Esophagus muscularis mucosa (tissue), 4 donors: ENCODE results near the gene RGS8. TPM values are rescaled to one million over a fixed set of nuclear protein-coding genes. Genes with fewer than 3 reads are reported as not detected.

Experiments used
- DNase-seq: peaks from one replicate; pipeline ENCODE4 v3.0.0-alpha.2; 2017; ENCODE audit errors: extremely low spot score
- H3K27ac ChIP-seq, 4 donors: fragments of 200-600 bp; sonication (generic); replicated peaks in 1 of 4; 1 replicate in 3 of 4; 2 replicates in 1 of 4; pipeline ENCODE4 v1.5.1; 2016 to 2019; ENCODE audit warnings: mild to moderate bottlenecking in 1 of 4
- H3K27me3 ChIP-seq, 4 donors: fragments of 200-600 bp; sonication (generic); one replicate each; pipeline versions ENCODE4 v1.5.1 to v1.6.0; 2016 to 2019
- H3K36me3 ChIP-seq, 4 donors: fragments of 200-600 bp; sonication (generic); one replicate each; pipeline ENCODE4 v1.5.1; 2016 to 2019
- H3K4me1 ChIP-seq, 4 donors: fragments of 200-600 bp; sonication (generic); one replicate each; pipeline ENCODE4 v1.5.1; 2016 to 2019
- H3K4me3 ChIP-seq, 4 donors: fragments of 200-600 bp; sonication (generic); 1 replicate in 2 of 4; 2 replicates in 2 of 4; pipeline ENCODE4 v1.5.1; 2016 to 2019; ENCODE audit warnings: mild to moderate bottlenecking in 4 of 4, moderate library complexity in 1 of 4
- H3K9me3 ChIP-seq, 4 donors: fragments of 200-600 bp; sonication (generic); 1 replicate in 3 of 4; 2 replicates in 1 of 4; pipeline ENCODE4 v1.5.1; 2016 to 2019
- EP300 ChIP-seq: sonication (generic); formaldehyde crosslinking; IDR thresholded peaks from one replicate; pipeline ENCODE4 v1.6.1; 2017; ENCODE audit warnings: antibody characterized with exemption
- POLR2A ChIP-seq: fragments of 450-650 bp; IDR thresholded peaks from one replicate; pipeline ENCODE4 v1.6.1; 2017; ENCODE audit warnings: antibody characterized with exemption, moderate library complexity, mild to moderate bottlenecking, low read depth
- WGBS: methylation state at CpG from one replicate; pipeline ENCODE4 v1.1.5; 2018; 5-methylcytosine and 5-hydroxymethylcytosine counted together
- intact Hi-C: fragments of 100-400 bp; cut with DNase I; formaldehyde crosslinking; loops from one replicate; pipeline ENCODE4 v1.15.1; 2023
- total RNA-seq, 4 donors: library from RNA; depleted of rRNA; stranded (reverse); fragments of >200 nt; gene quantifications; one replicate each; pipeline versions ENCODE4 v1.1.0 to v1.2.1, GENCODE V29; 2016
- TF ChIP-seq, protein P1 (sequence below), 3 experiments: fragments of 200-600 bp in 2 of 3; fragments of 450-650 bp in 1 of 3; sonication (generic) in 2 of 3; IDR thresholded peaks; one replicate each; pipeline ENCODE4 v1.5.1; 2017 to 2019; ENCODE audit warnings: antibody characterized with exemption in 3 of 3, mild to moderate bottlenecking in 2 of 3, moderate library complexity in 1 of 3

The RGS8 gene
- total RNA-seq, 4 donors from 2014 or later = 0.06 to 0.17 TPM; not detected in 2

DNA sequence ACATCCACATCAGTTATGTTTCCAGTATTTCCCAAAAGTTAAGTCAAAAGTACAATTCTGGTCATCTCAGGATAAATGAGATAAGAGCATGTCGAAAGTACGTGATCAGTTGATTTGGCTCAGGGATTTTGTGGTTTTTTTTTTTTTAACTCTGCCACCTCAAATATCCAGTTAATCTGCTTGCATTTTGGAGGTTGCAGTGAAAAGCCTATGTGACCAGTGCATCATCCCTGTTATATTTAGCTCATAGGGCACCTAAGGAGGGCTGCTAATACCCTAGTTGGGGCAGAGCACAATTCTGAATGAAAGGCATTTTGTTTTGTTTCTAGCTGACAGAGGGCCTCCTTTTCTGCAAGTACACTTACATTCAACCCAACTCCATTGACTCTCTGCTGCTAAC is 48.5 kb downstream of the RGS8 start:
- no peaks in the 10 kb centered on the region for H3K9me3 ChIP-seq
- intact Hi-C loops = no loop called here
- H3K27me3 ChIP-seq = peaks cover 0 to 8% (median 0%) of the 10 kb centered on the region in 4 donors
- H3K27ac ChIP-seq = no peak overlapping the region
- H3K4me3 ChIP-seq = no peak overlapping the region
- no peaks in the 10 kb centered on the region for H3K36me3 ChIP-seq
- WGBS = 86% methylated on average over 2 of the region's 2 CpGs
- DNase-seq = no peak
- H3K4me1 ChIP-seq = peaks cover 0 to 3% (median 0%) of the 10 kb centered on the region in 4 donors
- TF ChIP-seq, protein P1, sequence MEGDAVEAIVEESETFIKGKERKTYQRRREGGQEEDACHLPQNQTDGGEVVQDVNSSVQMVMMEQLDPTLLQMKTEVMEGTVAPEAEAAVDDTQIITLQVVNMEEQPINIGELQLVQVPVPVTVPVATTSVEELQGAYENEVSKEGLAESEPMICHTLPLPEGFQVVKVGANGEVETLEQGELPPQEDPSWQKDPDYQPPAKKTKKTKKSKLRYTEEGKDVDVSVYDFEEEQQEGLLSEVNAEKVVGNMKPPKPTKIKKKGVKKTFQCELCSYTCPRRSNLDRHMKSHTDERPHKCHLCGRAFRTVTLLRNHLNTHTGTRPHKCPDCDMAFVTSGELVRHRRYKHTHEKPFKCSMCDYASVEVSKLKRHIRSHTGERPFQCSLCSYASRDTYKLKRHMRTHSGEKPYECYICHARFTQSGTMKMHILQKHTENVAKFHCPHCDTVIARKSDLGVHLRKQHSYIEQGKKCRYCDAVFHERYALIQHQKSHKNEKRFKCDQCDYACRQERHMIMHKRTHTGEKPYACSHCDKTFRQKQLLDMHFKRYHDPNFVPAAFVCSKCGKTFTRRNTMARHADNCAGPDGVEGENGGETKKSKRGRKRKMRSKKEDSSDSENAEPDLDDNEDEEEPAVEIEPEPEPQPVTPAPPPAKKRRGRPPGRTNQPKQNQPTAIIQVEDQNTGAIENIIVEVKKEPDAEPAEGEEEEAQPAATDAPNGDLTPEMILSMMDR (IDR thresholded peaks at IDR 0.05) = no peak
- TF ChIP-seq EP300 = no peak
- TF ChIP-seq POLR2A = no peak

Other genes with a start within 250 kb of the RGS8 start
- not detected for gene RGSL1, start 234.4 kb downstream of the RGS8 start, total RNA-seq
- 10 to 100 TPM in 1 of 4 donors, 1 to 10 TPM in 3; 6.0 to 10.8 (median 9.0) TPM for gene RNASEL, start 95.3 kb downstream of the RGS8 start, total RNA-seq
- gene RGS16, start 80.2 kb downstream of the RGS8 start, total RNA-seq = 10 to 100 TPM in 1 of 4 donors, 1 to 10 TPM in 2, under 1 TPM in 1; 0.83 to 19.7 (median 2.2) TPM
- gene NPL, start 105.2 kb upstream of the RGS8 start, total RNA-seq = 1 to 10 TPM; 4.6 to 7.2 (median 6.6) TPM
- gene DHX9, start 154.8 kb upstream of the RGS8 start, total RNA-seq = 10 to 100 TPM; 73.0 to 89.7 (median 74.5) TPM